PFSK-1 (cell line): ENCODE measurements around the gene LRFN3.
A peak's percentile ranks its signal among the peaks of the same experiment; 100 is the strongest.

Source experiments
- FOXP2 ChIP-seq: optimal IDR thresholded peaks from 2 replicates; pipeline ENCODE3; 2011; ENCODE audit warnings: borderline replicate concordance, control low read depth, inconsistent platforms; ENCODE audit not compliant: insufficient read depth; ENCODE audit errors: extremely low read length, extremely low read depth
- POLR2AphosphoS5 ChIP-seq: IDR thresholded peaks from 2 replicates; pipeline ENCODE4 v1.6.1; 2012; ENCODE audit warnings: low read depth, mild to moderate bottlenecking, control low read depth, low read length, moderate library complexity
- REST ChIP-seq, 2 experiments: IDR thresholded peaks; 2 replicates each; pipeline versions ENCODE4 v1.6.1 to v1.8.0; 2011 to 2012; ENCODE audit warnings: low read depth in 2 of 2, low read length in 2 of 2, control low read depth in 1 of 2, inconsistent platforms in 1 of 2, mild to moderate bottlenecking in 1 of 2, moderate library complexity in 1 of 2; ENCODE audit not compliant: insufficient read depth in 1 of 2
- SIN3A ChIP-seq: IDR thresholded peaks from 2 replicates; pipeline ENCODE4 v1.6.1; 2012; ENCODE audit warnings: mild to moderate bottlenecking, low read length, moderate library complexity, borderline replicate concordance; ENCODE audit not compliant: insufficient read depth
- TAF1 ChIP-seq: IDR thresholded peaks from 2 replicates; pipeline ENCODE4 v1.6.1; 2012; ENCODE audit warnings: low read length, control low read depth, borderline replicate concordance; ENCODE audit not compliant: insufficient read depth

The LRFN3 gene

GRCh38 chr19:35931874-35932202 lies 4.3 kb upstream of the LRFN3 start:
- TF ChIP-seq SIN3A: no peak
- TF ChIP-seq REST (IDR thresholded peaks at IDR 0.05; ENCODE audit: insufficient read depth in 1 of 2, low read depth in 2 of 2, low read length in 2 of 2): no peak
- no peak for TF ChIP-seq TAF1
- TF ChIP-seq POLR2AphosphoS5: no peak
- no peak for TF ChIP-seq FOXP2

GRCh38 chr19:35932291-35932936 lies 3.8 kb upstream of the LRFN3 start:
- TF ChIP-seq SIN3A: no peak

- no peak for TF ChIP-seq POLR2AphosphoS5
- TF ChIP-seq SIN3A: no peak
- no peak for TF ChIP-seq REST (IDR thresholded peaks at IDR 0.05; ENCODE audit: insufficient read depth in 1 of 2, low read depth in 2 of 2, low read length in 2 of 2)
- TF ChIP-seq TAF1: no peak
- TF ChIP-seq FOXP2: no peak
Measured at GRCh38 chr19:35936738-35937268, 629 bp downstream of the LRFN3 start.

- no peak for TF ChIP-seq TAF1
- 0 out of 4 replicates have a peak, but pooled peaks of 1 of the 2 experiments have one; percentile 18 for TF ChIP-seq REST (IDR thresholded peaks at IDR 0.05; ENCODE audit: insufficient read depth in 1 of 2, low read depth in 2 of 2, low read length in 2 of 2)
- TF ChIP-seq SIN3A: no peak
- no peak for TF ChIP-seq FOXP2
- no peak for TF ChIP-seq POLR2AphosphoS5
Measured at GRCh38 chr19:35937345-35938281, 1.4 kb downstream of the LRFN3 start.

- TF ChIP-seq REST (IDR thresholded peaks at IDR 0.05; ENCODE audit: insufficient read depth in 1 of 2, low read depth in 2 of 2, low read length in 2 of 2) (no peak), FOXP2 (no peak), TAF1 (no peak), SIN3A (no peak), POLR2AphosphoS5 (no peak)
Measured at GRCh38 chr19:35938282-35939224, 2.4 kb downstream of the LRFN3 start.
